ENCODE measurements around the gene ZNF326.
A peak's percentile ranks its signal among the peaks of the same experiment; 100 is the strongest.

ZNF326 gene, protein sequence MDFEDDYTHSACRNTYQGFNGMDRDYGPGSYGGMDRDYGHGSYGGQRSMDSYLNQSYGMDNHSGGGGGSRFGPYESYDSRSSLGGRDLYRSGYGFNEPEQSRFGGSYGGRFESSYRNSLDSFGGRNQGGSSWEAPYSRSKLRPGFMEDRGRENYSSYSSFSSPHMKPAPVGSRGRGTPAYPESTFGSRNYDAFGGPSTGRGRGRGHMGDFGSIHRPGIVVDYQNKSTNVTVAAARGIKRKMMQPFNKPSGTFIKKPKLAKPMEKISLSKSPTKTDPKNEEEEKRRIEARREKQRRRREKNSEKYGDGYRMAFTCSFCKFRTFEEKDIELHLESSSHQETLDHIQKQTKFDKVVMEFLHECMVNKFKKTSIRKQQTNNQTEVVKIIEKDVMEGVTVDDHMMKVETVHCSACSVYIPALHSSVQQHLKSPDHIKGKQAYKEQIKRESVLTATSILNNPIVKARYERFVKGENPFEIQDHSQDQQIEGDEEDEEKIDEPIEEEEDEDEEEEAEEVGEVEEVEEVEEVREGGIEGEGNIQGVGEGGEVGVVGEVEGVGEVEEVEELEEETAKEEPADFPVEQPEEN

DNA sequence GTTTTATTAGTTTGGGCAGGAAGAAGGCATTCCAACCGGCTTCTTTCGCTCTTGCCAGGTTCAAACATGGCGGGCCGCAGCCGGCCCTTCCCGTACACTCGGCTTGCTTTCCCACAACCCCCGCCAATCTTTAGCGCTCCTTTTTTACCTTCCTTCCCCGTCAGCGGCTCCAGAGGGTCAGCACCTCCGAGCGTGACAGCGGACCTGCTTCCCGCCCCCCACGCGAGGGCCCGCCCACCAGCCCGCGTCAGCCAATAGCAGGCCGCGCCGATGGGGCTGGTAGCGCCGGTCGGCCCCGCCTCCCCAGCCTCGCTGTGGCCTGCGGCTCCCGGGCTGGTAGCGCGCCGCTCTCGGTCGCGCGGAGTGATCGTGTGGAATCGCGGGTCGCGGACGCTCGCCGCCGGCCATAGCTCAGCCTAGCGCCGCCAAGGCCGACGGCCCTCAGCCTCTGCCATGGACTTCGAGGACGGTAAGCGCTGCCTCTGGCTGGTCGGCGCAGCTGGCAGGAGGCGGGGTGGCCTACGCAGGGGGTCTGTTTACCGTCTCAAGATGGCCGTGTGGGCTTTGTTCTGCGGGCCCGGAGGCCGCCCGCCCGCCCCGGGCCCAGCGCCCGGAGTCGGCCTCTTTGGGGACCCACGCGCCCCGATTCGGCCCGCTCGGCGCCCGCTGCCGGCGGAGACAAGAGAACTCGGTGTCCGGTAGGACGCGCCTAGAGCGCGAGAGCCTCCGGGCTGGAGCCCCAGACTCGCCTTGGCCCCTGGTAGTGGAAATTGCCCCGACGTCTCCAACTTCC lies at the start of gene ZNF326:
TSS of gene ZNF326 (plus strand) at position 306 of the 793 bp plus-strand sequence. CDS start at position 454, 148 bp downstream.
- DNase-seq: peak; percentile 92

- no peak for DNase-seq
Measured at GRCh38 chr1:89945852-89946476, 48.9 kb upstream of the ZNF326 start.

GRCh38 chr1:89946532-89946931 lies 48.4 kb upstream of the ZNF326 start:
- no peak for DNase-seq

- DNase-seq: no peak
Measured at GRCh38 chr1:89948722-89949345, 46.1 kb upstream of the ZNF326 start.

DNA sequence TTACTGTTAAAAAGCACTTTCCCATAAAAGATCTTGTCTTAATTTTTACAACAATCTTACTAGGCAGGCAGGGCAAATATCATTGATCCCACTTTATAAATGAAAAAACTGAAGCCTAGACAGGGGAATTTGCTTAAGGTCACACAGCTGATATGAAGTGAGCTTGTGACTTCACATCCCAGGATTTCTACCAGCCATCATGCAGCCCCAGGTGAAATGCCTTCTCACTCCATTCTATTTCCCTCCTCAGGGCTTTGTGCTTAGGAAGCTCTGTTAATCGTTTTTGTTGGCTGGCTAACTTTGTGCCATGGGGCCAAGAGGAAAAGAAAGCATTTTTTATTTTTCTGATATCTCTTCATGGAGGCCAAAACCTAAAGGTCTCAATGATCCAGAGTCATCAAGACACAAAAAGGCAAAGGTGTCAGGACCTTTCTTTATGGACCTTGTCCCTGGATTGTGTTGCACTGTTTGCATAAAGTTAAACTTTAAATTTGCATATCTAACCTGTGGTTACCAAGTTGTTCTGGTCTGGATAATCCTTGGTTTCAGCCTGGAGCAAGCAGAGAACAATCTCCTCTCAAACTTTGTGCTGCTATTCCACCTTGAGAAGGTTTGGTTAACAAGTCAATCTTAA lies 44.8 kb upstream of the ZNF326 start:
- DNase-seq: peak; percentile 76

- no peak for DNase-seq
Measured at GRCh38 chr1:89950703-89951102, 44.2 kb upstream of the ZNF326 start.

- DNase-seq: no peak
Measured at GRCh38 chr1:89951766-89952604, 42.9 kb upstream of the ZNF326 start.

DNA sequence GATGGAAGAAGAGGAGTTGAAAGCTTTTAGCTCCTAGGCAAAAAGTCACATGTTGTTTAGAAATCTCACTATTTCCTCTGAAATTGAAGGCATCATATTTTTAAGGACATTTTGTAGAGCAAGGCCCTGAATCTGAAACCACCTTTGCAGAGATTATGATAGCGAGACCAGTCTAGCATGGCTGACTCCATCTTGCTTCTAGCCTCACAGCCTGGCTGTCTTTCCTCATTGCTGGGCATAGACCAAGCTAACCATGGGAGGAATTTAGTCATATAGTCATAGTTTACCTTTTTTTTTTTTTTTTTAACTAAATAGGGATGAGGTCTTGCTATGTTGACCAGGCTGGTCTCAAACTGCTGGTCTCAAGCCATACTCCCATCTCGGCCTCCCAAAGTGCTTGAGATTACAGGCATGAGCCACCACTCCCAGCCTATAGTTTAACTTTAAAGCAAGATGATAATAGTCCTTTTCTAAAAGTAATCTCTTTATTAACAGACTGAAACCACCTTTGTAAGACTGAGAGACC lies 42.2 kb upstream of the ZNF326 start:
- DNase-seq: no peak

- DNase-seq: peak; percentile 20
Measured at GRCh38 chr1:89953131-89953626, 41.7 kb upstream of the ZNF326 start.

GRCh38 chr1:89953929-89954328 lies 41.0 kb upstream of the ZNF326 start:
- DNase-seq: no peak

DNA sequence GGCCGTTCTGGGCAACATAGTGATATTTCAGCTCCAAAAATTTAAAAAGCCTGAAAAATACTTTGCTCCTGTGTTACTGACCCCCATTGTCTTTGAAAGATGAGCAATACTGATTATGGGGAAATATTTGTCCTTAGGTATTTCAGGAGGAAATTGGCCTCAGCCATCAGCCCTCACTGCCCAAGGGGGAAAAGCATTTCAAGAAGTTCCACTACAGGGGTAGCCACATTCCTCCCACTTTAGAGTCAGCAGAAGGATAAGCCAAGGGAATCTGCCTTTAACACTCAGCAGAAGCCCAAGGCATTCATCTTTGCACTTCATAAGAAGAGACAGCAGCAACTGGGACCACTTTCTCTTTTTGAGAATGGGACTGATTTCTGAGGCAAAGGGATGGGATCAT lies 40.5 kb upstream of the ZNF326 start:
- no peak for DNase-seq

DNA sequence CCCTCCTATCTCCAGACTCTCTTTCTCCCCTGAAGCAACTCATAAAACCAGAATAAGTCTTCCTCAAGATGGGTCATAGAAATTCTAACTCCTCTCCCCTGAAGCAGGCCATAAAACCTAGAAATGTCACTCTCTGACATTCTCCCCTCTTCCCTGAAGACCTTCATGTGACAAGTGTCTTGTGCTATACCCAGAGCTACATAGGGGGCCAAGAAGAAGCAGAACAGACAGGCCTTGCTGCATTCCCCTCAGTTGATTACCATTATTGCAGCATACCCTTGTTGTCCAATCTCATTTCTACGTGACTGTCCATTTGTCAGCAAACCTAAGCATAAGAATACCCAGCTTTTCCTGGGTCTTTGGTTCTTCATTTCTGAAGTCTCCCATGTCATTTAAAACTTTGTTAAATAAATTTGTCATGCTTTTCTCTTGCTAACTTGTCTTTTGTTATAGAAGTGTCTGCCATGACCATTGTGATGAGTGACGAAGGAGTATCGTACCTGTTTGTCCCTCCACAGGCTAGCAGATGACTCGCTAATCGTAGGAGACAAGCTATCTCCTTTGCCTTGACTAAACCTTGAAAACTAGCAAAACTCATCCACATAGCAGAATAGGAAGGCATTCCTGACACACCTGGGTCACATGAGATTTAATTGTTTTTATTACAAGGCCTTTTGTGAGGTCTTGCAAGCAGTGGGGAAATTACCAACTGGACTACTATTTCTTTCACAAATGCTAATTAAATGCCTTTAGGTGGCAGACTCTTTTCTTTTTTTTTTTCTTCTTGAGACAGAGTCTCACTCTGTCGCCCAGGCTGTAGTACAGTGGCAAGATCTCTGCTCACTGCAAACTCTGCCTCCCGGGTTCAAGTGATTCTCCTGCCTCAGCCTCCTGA lies 39.4 kb upstream of the ZNF326 start:
- DNase-seq: no peak

DNA sequence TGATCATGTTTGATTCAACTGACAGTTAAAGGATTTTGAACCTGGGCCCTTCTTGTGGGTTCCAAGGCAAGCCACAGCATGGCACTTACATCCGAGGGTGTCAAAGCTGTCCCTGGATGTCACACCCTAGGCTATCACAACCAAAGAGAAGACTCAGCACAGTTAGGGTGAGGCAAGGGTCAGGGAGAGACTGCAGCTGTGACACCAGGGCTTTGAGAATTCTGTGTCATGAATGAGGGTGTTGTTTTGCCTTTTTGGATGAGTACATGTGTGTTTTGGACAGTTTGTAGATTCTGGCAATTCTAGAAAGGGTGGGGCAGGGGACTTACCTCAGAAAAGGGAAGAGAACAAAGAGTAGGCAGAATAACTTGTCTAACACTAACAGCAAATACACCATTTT lies 37.8 kb upstream of the ZNF326 start:
- DNase-seq: no peak

DNA sequence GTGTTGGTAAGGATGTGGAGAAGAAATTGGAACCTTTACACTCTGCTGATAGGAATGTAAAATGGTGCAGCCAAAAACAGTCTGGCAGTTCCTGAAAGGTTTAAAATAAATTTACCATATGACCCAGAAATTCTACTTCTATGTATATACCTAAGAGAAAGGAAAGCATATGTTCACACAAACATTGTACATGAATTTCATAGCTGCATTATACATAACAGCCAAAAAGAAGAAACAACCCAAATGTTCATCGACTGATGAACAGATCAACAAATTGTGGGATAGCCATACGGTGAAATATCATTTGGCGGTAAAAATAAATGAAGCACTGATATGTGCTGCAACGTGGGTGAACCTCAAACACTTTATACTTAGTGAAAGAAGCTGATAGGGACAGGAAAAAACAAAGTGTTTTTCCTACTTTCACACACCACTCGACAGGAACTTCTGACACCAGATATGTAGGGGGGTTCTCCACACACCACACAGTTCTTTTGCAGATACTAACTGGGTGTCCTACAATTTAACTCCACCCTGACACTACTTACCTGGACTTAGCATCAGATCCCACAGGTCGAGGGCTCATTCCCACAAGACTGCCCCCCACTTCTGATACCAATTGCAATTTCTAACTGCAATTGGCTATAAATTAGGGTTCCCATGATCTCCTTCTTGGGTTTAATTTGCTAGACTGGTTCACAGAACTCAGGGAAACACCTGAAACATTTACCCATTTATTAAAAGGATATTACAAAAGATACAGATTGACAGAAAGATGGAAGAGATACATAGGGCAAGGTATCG lies 35.9 kb upstream of the ZNF326 start:
- no peak for DNase-seq

DNA sequence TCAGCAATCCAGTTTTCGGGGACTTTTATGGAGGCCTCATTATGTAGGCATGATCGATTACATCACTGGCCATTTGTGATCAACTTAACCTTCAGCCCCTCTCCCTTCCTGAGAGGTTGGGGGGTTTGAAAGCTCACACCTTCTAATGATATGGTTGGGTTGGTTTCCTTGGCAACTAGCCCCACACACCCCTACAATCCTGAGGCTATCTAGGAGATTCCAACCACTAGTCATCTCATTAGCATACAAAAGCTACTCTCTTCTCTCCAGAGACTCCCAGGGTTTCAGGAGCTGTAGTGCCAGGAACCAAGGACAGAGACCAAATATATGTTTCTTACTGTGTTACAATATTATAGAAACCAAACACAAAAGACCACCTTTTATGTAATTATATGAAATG lies 35.2 kb upstream of the ZNF326 start:
- DNase-seq: no peak

DNA sequence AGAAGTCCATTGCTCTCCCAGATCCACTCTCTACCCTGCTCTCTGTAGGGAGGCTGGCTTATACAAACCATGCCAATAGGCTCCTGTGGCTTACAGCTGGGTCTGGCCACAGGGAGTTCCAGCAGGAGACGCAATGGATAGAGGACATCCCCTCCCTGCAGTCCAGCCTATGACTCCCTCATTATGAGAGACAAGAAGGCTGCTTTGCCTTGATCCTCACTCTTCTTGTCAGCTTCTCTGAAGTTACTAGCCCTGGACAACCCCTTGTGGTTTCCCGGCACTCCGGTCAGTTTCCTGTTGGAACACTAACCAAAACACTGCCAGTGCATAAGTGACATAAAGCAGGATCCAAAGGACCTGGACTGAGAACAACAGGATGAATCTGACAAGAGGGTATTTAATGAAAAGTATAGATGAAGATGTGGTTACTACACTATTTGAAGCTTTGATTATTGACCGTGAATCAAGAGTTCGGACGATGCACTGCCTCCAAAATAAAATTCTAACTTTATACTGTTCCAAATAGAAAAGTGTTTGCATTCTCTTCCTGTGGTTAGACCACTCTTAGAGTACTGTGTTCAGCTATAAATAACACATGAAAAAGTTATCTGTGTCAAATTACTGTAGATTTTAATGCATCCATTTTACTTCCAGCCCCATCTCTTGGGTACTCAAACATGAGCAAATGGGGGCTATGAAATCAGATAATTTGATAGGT lies 32.7 kb upstream of the ZNF326 start:
- DNase-seq: no peak

- no peak for DNase-seq
Measured at GRCh38 chr1:89962742-89963075, 32.2 kb upstream of the ZNF326 start.

DNA sequence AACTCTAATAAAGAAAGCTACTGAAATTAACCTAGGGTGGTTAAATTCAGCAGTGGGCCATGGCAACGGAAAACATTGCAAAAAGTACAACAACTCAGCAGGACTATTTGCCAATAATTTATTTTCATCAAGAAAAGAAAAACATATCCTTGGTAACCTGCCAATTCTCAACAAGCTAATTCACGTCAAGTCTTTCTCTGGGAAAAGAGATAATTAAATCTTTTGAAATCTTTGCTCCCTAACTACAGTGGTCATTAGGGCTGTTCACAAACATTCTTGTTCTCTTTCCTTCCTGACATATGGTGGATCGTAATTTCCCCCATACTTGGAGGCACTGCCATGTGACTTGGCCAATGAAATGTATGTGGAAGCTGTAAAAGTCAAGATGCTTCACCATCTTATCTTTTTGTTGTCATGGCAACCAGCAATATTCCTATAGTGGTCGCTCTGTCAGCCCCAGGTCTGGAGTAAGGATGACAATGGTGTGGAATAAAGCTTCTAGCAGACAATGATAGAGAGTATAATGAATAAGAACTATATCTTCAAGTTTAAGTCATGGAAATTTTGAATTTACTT lies 29.6 kb upstream of the ZNF326 start:
- no peak for DNase-seq

All from NCI-H526 treated with DMSO at 0.1 percent for 48 hours (cell line).